NCI-H1417 (cell line): Measurements from ENCODE around the gene RBBP8NL.

Experiments
- DNase-seq, 3 experiments: peaks; one replicate each; lab custom pipeline; 2025; lab: John Stamatoyannopoulos, UW

RBBP8NL gene

DNA sequence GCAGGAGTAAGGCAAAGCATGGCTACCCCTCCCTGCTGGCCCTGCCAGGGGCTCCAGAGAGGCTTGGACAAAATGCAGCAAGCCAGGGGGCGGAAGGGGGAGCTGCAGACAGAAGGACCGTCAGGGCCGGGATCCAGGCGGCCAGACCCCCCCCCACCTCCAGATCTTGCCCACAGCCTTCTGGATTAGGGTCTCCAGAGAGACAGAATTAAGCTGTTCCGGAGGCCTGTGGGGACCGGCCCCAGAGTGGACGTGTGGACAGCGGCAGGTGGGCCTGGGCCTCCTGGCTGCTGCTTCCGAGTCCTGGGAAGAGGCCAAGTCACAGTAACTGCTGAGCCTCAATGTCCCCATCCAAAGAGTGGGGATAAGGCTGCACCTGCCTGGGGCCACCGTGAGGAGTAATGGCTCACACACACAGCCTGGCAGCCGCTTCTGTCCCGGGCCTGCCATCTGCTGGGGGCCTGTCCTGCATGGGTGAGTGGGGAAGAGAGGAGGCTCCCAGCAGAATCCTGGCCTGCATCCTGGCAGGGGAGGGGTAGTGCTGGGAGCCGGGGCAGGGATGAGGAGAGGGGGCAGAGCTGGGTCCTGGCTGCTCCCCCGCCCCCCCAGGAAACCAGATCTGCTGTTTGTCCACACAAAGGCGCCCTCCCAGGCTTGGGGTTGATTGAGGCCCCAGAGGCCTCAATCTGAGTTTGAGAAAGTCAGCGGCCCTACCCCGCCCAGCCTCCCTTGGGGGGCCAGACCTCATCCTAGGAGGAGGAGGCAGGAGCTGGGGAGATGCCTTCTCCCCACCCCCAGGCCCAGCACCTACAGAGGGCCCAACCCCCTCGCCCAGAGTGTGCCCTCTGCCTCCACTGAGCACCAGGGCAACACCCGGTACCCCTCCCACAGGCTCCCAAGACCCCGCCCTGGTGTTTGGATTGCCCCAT is 64.1 kb downstream of the RBBP8NL start:
- no peak for DNase-seq

DNA sequence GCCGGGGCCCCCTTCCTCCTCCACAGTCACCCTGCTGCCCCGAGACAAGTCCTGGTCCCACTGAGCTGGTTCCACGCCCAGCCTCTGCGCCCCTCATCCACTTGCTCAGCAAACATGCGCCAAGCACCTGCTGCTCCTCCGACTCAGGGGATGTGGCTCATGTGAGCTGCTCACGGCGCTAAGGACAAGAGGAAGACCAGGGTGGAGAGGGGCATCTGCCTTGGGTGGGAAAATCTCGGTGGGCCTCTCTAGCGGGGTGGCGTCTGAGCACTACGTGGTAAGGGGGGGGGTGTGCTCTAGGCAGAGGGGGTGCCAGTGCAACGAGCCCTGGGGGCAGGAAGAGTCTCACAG is 64.8 kb downstream of the RBBP8NL start:
- no peak for DNase-seq

DNA sequence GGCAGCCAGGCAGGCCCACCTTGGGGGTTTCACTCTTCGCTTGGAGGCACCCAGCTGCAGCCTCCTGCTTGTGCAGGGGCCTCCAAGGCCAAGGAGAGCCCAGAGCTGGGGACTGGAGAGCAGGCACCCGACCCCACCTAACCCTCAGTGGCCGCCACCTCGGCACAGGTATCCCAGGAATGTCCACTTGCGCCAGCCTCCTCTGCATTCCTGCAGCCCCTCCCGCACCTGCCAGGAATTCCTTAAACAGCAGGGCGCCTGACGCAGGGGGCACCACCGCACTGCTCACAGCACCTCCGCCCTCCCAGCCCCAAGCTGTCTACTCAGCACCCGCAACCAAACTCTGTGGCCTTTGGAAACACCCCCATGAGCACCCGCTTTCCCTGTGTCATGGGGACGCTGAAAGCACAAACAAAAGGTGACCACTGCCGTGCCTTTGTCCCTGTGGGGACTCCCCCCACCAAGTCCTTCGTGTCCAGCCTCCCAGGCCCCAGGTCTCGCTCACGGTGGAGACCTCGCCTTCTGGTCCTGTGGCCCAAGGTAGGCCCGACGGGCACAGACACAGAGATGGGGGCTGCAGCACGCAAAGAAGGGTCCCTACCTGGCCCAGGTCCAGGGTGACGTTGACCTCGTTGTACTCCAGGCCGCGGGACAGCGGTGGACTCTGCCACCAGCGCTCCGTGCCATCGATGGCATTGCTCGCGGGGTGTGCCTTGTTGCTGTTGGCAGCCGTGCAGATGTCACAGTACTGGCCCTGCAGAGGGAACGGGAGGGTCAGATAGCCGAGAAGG is 65.3 kb downstream of the RBBP8NL start:
- no peak for DNase-seq

DNA sequence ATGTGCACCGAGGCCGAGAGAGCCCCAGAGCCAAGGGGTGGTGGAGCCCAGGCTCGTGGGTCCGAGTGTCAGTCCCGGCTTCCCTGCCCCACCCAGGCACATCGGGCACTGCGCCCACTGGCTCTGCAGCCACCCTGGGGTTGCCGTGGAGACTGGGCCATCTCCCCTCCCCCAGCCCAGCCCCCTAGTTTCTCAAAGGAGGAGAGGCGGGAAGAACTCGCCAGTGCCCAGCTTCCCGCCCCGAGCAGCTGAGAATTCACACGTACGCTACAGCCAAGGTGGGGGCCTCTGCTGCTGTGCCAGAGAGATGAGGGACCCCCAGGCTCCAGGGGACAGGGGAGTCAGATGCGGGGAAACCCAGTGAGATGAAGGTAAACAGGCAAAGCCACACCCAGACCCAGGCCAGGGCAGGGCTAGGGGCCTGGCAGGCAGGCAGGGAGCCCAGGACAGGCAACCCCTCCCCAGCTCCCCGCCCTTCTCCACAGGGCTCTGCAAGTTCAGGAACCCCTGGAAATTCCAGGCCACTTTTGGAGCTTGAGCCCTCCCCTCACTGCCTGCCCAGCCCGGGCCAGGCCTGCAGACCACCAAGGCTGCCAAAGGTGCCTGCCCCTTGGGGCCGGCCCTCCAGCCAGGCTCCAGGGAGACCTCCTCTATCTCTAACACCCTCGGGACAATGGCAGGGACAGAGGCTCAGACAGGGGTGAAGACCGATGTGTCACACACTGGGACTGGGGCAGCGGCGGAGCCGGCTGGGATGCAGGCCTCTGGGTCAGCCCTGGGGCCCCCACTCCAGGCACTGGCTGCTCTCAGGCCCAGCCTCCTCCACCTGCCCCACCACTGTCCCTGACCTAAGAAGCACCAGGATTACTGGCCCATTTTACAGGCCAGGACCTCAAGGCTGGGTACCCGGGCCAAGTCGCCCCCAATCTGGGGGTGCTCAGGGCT is 66.2 kb downstream of the RBBP8NL start:
- DNase-seq = peak in 1 of 3 experiments; percentile 49
